Stimulated activated CD8-positive, alpha-beta memory T cell treated with anti-CD3 and anti-CD28 coated beads, Interleukin-15, amount 100 ng/mL, for 24 hours (primary cell): ENCODE results near the gene DNAJA4.

Experiments
- DNase-seq: peaks from one replicate; pipeline ENCODE4 v3.0.0-alpha.2; 2020; ENCODE audit warnings: low read depth

Gene DNAJA4

GRCh38 chr15:78315686-78316282 is 51.4 kb downstream of the DNAJA4 start:
- no peak for DNase-seq

GRCh38 chr15:78316283-78317083 is 52.1 kb downstream of the DNAJA4 start:
- no peak for DNase-seq

GRCh38 chr15:78317145-78317836 is 52.9 kb downstream of the DNAJA4 start:
- DNase-seq: no peak

- DNase-seq: no peak
Measured at GRCh38 chr15:78319588-78319987, 55.2 kb downstream of the DNAJA4 start.

GRCh38 chr15:78320183-78320582 is 55.8 kb downstream of the DNAJA4 start:
- DNase-seq: no peak

GRCh38 chr15:78321041-78321570 is 56.7 kb downstream of the DNAJA4 start:
- no peak for DNase-seq

GRCh38 chr15:78321786-78322185 is 57.4 kb downstream of the DNAJA4 start:
- DNase-seq: no peak

GRCh38 chr15:78322243-78322642 is 57.9 kb downstream of the DNAJA4 start:
- no peak for DNase-seq

GRCh38 chr15:78322724-78323521 is 58.6 kb downstream of the DNAJA4 start:
- DNase-seq: no peak

- no peak for DNase-seq
Measured at GRCh38 chr15:78323693-78324092, 59.3 kb downstream of the DNAJA4 start.

GRCh38 chr15:78324144-78324543 is 59.8 kb downstream of the DNAJA4 start:
- DNase-seq: no peak

- DNase-seq: no peak
Measured at GRCh38 chr15:78325092-78325843, 60.9 kb downstream of the DNAJA4 start.

GRCh38 chr15:78327466-78327865 is 63.1 kb downstream of the DNAJA4 start:
- DNase-seq: no peak

GRCh38 chr15:78329625-78330024 is 65.3 kb downstream of the DNAJA4 start:
- no peak for DNase-seq
